Activated CD4-positive, alpha-beta memory T cell treated with anti-CD3 and anti-CD28 coated beads for 36 hours (primary cell): ENCODE measurements around the gene KCP. TPM values are rescaled to one million over a fixed set of nuclear protein-coding genes. Genes with fewer than 3 reads are reported as not detected.

Experiments
- CTCF ChIA-PET: fragments of 350-600 bp; sonication (Branson Sonifier 250); formaldehyde crosslinking; loops from one replicate; lab custom pipeline; 2021; ENCODE audit warnings: antibody characterized with exemption, inconsistent platforms; lab: Charles Lee
- POLR2A ChIA-PET: fragments of 350-600 bp; sonication (Branson Sonifier 250); formaldehyde crosslinking; loops from one replicate; lab custom pipeline; 2021; ENCODE audit warnings: antibody characterized with exemption; lab: Charles Lee
- DNase-seq: peaks from one replicate; pipeline ENCODE4 v3.0.0-alpha.2; 2020
- H3K27ac Mint-ChIP-seq: one replicate; pipeline ENCODE4 v1.8.0; 2021; ENCODE audit warnings: mixed read lengths
- H3K27me3 Mint-ChIP-seq: one replicate; pipeline ENCODE4 v1.8.0; 2021; ENCODE audit warnings: mixed read lengths
- H3K36me3 Mint-ChIP-seq: one replicate; pipeline ENCODE4 v1.8.0; 2021; ENCODE audit warnings: mixed read lengths
- H3K4me1 Mint-ChIP-seq: one replicate; pipeline ENCODE4 v1.8.0; 2021; ENCODE audit warnings: low read depth, mixed read lengths
- H3K4me3 Mint-ChIP-seq: one replicate; pipeline ENCODE4 v1.8.0; 2021; ENCODE audit warnings: mild to moderate bottlenecking, mixed read lengths
- H3K9me3 Mint-ChIP-seq: one replicate; pipeline ENCODE4 v1.8.0; 2021; ENCODE audit warnings: mixed read lengths
- intact Hi-C: fragments of 100-400 bp; cut with micrococcal nuclease; formaldehyde crosslinking; loops from one replicate; pipeline ENCODE4 v1.15.1; 2023
- total RNA-seq, 2 experiments: library from RNA; stranded (reverse); gene quantifications; one replicate each; pipeline ENCODE4 v1.2.3, GENCODE V29; 2021

KCP gene
- total RNA-seq, 2 experiments from 2014 or later, result 0.05 to 0.12 TPM

GRCh38 chr7:128895320-128895719 lies 15.2 kb downstream of the KCP start:
- Mint-ChIP-seq H3K4me3 (no peak overlapping the region), H3K4me1 (no peaks in the 10 kb centered on the region), H3K27ac (no peak overlapping the region), H3K36me3 (peaks cover 2% of the 10 kb centered on the region), H3K9me3 (peaks cover 7% of the 10 kb centered on the region), H3K27me3 (peaks cover 10% of the 10 kb centered on the region)
- no peak for DNase-seq
- POLR2A ChIA-PET, result no interaction called here
- CTCF ChIA-PET, result interaction anchor here (1.8 kb wide), 1 partner anchor 197 kb away, joined by 5 read pairs; no protein-coding TSS in a partner anchor
- intact Hi-C loops, result no loop called here

GRCh38 chr7:128894101-128894440 lies 16.4 kb downstream of the KCP start:
- ChIA-PET POLR2A (no interaction called here), CTCF (interaction anchor here (1.8 kb wide), 1 partner anchor 198 kb away, joined by 5 read pairs; no protein-coding TSS in a partner anchor)
- peaks cover 4% of the 10 kb centered on the region for H3K9me3 Mint-ChIP-seq

DNA sequence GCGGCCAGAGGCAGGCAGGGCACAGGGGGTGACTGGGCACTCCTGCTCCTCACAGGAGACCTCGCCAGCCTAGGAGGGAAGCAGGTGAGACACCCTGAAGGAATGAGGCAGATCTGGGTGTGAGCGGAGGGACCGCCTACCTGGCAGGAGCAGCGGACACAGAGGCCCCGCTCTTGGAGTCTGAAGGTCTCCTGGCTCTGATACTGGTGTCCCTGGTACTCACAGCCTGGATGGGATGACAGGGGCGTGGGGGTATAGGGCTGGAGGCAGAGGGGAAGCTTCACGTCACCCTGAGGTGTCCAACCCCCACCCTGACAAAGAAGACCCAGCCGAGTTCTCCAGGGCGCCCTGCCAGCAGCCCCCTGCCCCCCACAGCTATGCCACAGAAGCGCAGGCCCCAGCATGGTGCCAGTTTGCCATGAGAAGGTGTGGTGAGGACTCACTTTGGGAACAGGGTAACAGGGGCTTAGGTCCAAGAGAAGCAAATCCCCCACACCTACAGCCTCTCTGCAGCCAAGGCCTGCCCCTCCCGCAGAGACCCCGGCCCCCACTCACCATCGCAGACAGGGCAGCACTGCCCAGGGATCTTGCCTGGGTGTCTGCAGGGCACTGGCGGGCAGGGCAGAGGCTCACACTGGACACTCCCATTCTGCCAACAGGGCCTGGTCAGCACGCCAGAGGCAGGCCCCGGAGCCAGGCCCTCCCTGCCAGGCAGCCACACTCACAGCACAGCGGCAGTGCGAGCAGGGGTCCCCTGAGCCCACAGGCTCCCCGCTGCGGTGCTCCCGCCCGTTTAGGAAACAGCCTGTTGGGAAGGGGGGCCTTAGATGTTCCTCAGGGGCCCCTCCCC lies 17.0 kb downstream of the KCP start:
- intact Hi-C loops, result no loop called here
- no peak for DNase-seq
- Mint-ChIP-seq H3K36me3 (peaks cover 1% of the 10 kb centered on the region), H3K27me3 (peaks cover 15% of the 10 kb centered on the region), H3K27ac (no peak overlapping the region), H3K4me1 (no peaks in the 10 kb centered on the region), H3K9me3 (peaks cover 1% of the 10 kb centered on the region), H3K4me3 (no peak overlapping the region)
- POLR2A ChIA-PET, result no interaction called here
- CTCF ChIA-PET, result interaction anchor here (0.8 to 1.8 kb wide), 2 partner anchors 10 to 198 kb away, joined by 4 to 5 read pairs; no protein-coding TSS in a partner anchor

More at GRCh38 chr7:128894101-128894440, 16.4 kb downstream of the KCP start:
- H3K4me3 Mint-ChIP-seq, result no peak overlapping the region
- H3K4me1 Mint-ChIP-seq, result no peaks in the 10 kb centered on the region
- peaks cover 2% of the 10 kb centered on the region for H3K36me3 Mint-ChIP-seq
- no peak overlapping the region for H3K27ac Mint-ChIP-seq
- H3K27me3 Mint-ChIP-seq, result peaks cover 16% of the 10 kb centered on the region
- intact Hi-C loops, result no loop called here
- no peak for DNase-seq

DNA sequence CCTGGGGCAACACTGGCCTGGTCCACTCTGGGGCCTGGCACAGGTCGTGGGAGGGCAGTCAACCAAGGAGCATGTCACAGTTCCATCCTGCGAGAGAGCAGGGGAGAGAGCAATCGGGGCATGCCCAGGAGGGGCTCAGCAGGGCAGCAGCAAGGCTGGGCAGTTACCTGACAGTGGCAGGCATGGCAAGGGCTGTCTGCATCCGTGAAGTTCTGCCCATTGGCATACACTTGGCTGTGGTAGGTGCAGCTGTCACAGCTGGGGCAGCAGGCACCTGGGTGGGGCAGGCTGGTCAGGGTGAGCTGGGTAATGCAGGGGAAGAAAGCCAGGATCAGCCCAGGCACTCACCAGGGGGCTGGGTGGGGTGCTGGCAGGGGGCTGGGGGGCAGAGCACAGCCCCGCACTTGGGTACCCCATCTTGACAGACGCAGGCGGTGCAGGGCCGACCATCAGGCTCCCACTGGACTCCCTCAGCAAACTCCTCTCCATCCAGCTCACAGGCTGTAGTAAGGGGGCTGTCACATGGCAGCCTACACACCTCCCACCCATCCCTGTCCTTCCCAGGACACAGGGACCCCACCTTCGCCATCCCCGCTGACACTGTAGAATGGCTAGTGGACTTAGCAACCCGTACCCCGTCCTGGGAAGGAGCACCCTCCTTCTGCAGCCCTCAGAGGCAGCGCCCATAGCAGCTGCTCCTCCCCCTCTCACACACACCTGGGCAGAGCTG lies 17.8 kb downstream of the KCP start:
- no peak for DNase-seq
- CTCF ChIA-PET, result interaction anchor here (0.8 to 1.5 kb wide), 2 partner anchors 9 kb away, joined by 4 read pairs; no protein-coding TSS in a partner anchor
- Mint-ChIP-seq H3K9me3 (no peaks in the 10 kb centered on the region), H3K27me3 (peaks cover 13% of the 10 kb centered on the region), H3K27ac (no peak overlapping the region), H3K4me1 (no peaks in the 10 kb centered on the region), H3K4me3 (no peak overlapping the region), H3K36me3 (no peaks in the 10 kb centered on the region)
- POLR2A ChIA-PET, result no interaction called here
- intact Hi-C loops, result no loop called here

GRCh38 chr7:128891942-128892269 lies 18.6 kb downstream of the KCP start:
- Mint-ChIP-seq H3K4me1 (no peaks in the 10 kb centered on the region), H3K9me3 (no peaks in the 10 kb centered on the region), H3K27me3 (peaks cover 13% of the 10 kb centered on the region), H3K4me3 (no peak overlapping the region), H3K36me3 (no peaks in the 10 kb centered on the region), H3K27ac (no peak overlapping the region)
- no peak for DNase-seq
- intact Hi-C loops, result no loop called here
- CTCF ChIA-PET, result interaction anchor here (1.5 kb wide), 1 partner anchor 8 kb away, joined by 4 read pairs; no protein-coding TSS in a partner anchor
- POLR2A ChIA-PET, result no interaction called here

GRCh38 chr7:128891110-128891941 lies 19.2 kb downstream of the KCP start:
- intact Hi-C loops, result no loop called here
- no peak overlapping the region for H3K27ac Mint-ChIP-seq
- H3K27me3 Mint-ChIP-seq, result peaks cover 13% of the 10 kb centered on the region
- H3K4me3 Mint-ChIP-seq, result no peak overlapping the region
- ChIA-PET POLR2A (no interaction called here), CTCF (interaction anchor here (1.5 kb wide), 1 partner anchor 8 kb away, joined by 4 read pairs; no protein-coding TSS in a partner anchor)
- H3K9me3 Mint-ChIP-seq, result no peaks in the 10 kb centered on the region
- H3K36me3 Mint-ChIP-seq, result no peaks in the 10 kb centered on the region
- no peaks in the 10 kb centered on the region for H3K4me1 Mint-ChIP-seq
- no peak for DNase-seq

GRCh38 chr7:128890306-128891109 lies 20.0 kb downstream of the KCP start:
- Mint-ChIP-seq H3K4me1 (no peaks in the 10 kb centered on the region), H3K4me3 (peak overlapping the region; percentile 20), H3K27me3 (peaks cover 14% of the 10 kb centered on the region), H3K36me3 (no peaks in the 10 kb centered on the region), H3K9me3 (no peaks in the 10 kb centered on the region), H3K27ac (no peak overlapping the region)
- CTCF ChIA-PET, result no interaction called here
- POLR2A ChIA-PET, result no interaction called here
- no peak for DNase-seq
- intact Hi-C loops, result no loop called here

- H3K27ac Mint-ChIP-seq, result no peak overlapping the region
- POLR2A ChIA-PET, result no interaction called here
- H3K27me3 Mint-ChIP-seq, result peaks cover 14% of the 10 kb centered on the region
- intact Hi-C loops, result no loop called here
- no peak for DNase-seq
- no peaks in the 10 kb centered on the region for H3K4me1 Mint-ChIP-seq
- H3K36me3 Mint-ChIP-seq, result no peaks in the 10 kb centered on the region
- CTCF ChIA-PET, result interaction anchor here (0.6 kb wide), 1 partner anchor 421 kb away, joined by 3 read pairs; no protein-coding TSS in a partner anchor
- no peak overlapping the region for H3K4me3 Mint-ChIP-seq
- H3K9me3 Mint-ChIP-seq, result no peaks in the 10 kb centered on the region
Measured at GRCh38 chr7:128889121-128889520, 21.4 kb downstream of the KCP start.

GRCh38 chr7:128888756-128889095 lies 21.8 kb downstream of the KCP start:
- intact Hi-C loops, result no loop called here
- no peak for DNase-seq
- Mint-ChIP-seq H3K36me3 (no peaks in the 10 kb centered on the region), H3K4me1 (no peaks in the 10 kb centered on the region), H3K9me3 (no peaks in the 10 kb centered on the region), H3K4me3 (no peak overlapping the region), H3K27me3 (peaks cover 14% of the 10 kb centered on the region), H3K27ac (no peak overlapping the region)
- ChIA-PET CTCF (interaction anchor here (0.6 kb wide), 1 partner anchor 421 kb away, joined by 3 read pairs; no protein-coding TSS in a partner anchor), POLR2A (no interaction called here)

GRCh38 chr7:128888039-128888755 lies 22.3 kb downstream of the KCP start:
- H3K4me1 Mint-ChIP-seq, result peaks cover 1% of the 10 kb centered on the region
- peaks cover 14% of the 10 kb centered on the region for H3K27me3 Mint-ChIP-seq
- intact Hi-C loops, result no loop called here
- no peaks in the 10 kb centered on the region for H3K9me3 Mint-ChIP-seq
- no peak overlapping the region for H3K27ac Mint-ChIP-seq
- CTCF ChIA-PET, result no interaction called here
- no peak overlapping the region for H3K4me3 Mint-ChIP-seq
- DNase-seq, result no peak
- POLR2A ChIA-PET, result no interaction called here
- H3K36me3 Mint-ChIP-seq, result no peaks in the 10 kb centered on the region
